Heart left ventricle (tissue), 13 donors: ENCODE results near the gene NAALADL1.

ENCODE experiments used
- POLR2A ChIP-seq, 2 donors: fragments of 450-650 bp; IDR thresholded peaks; one replicate each; pipeline ENCODE4 v1.6.1; 2017; ENCODE audit warnings: antibody characterized with exemption in 2 of 2, mild to moderate bottlenecking in 2 of 2, moderate library complexity in 2 of 2
- TF ChIP-seq, protein P1 (sequence below), 12 donors: fragments of 200-600 bp; sonication (generic) in 4 of 12; IDR thresholded peaks; one replicate each; pipeline versions ENCODE4 v1.5.0 to v1.8.0; 2018 to 2022; ENCODE audit warnings: antibody characterized with exemption in 12 of 12, mild to moderate bottlenecking in 5 of 12
- donor health status: ischemic (EF 13 %, LVEDD 7.1; RV severe dilation, severe dysfunction).
- donor health status: DM: no; HTN: yes; CAD: no.
- donor health status: DM: no; HTN: no; CAD: no.
- donor health status: ischemic (EF 25% LVEDD 6.9; RV normal size, moderate dysfunction).
- donor health status: ischemic (EF 25% LVEDD 5.7; RV mildly dilated, moderate dysfunction).
- donor health status: ischemic (EF 35%, LVEDD 5.7; RV mildly dilated, moderate dysfunction).
- donor health status: nonischemic (EF 11% LVEDD 7.7; RV severe dilation, severe dysfunction).
- donor health status: DM: yes; HTN: yes; CAD: no.
- donor health status: PGD.
- donor health status: ischemic (EF 29% LVEDD 5.4; RV normal size, mild dysfunction).
- donor health status: nonischemic (EF 23%, LVEDD 6.1; RV moderate dilation, normal function).

DNA sequence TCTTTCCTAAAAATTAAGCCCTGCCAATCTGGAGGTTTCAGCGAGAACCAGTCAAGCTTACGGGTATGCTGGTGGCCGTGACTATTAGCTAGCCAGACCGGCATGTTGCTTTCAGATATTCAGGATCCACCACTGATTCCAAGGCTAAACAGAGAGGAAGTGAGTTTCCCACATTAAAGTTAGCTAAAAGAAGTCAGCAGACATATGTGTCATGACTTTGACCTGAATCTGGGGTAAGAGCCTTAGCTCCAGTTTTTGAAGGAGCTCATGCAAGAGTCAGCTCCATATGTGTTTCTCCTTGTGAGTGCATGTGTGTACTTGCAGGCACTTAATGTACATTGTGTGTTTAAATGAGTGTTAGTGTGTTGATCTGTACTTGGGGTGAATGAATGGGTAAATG, 27.1 kb upstream of the NAALADL1 start:
- TF ChIP-seq, protein P1, sequence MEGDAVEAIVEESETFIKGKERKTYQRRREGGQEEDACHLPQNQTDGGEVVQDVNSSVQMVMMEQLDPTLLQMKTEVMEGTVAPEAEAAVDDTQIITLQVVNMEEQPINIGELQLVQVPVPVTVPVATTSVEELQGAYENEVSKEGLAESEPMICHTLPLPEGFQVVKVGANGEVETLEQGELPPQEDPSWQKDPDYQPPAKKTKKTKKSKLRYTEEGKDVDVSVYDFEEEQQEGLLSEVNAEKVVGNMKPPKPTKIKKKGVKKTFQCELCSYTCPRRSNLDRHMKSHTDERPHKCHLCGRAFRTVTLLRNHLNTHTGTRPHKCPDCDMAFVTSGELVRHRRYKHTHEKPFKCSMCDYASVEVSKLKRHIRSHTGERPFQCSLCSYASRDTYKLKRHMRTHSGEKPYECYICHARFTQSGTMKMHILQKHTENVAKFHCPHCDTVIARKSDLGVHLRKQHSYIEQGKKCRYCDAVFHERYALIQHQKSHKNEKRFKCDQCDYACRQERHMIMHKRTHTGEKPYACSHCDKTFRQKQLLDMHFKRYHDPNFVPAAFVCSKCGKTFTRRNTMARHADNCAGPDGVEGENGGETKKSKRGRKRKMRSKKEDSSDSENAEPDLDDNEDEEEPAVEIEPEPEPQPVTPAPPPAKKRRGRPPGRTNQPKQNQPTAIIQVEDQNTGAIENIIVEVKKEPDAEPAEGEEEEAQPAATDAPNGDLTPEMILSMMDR (IDR thresholded peaks at IDR 0.05), result no peak
- TF ChIP-seq POLR2A (IDR thresholded peaks at IDR 0.05), result no peak
